ENCODE measurements around the gene PERCC1.

Gene PERCC1

DNA sequence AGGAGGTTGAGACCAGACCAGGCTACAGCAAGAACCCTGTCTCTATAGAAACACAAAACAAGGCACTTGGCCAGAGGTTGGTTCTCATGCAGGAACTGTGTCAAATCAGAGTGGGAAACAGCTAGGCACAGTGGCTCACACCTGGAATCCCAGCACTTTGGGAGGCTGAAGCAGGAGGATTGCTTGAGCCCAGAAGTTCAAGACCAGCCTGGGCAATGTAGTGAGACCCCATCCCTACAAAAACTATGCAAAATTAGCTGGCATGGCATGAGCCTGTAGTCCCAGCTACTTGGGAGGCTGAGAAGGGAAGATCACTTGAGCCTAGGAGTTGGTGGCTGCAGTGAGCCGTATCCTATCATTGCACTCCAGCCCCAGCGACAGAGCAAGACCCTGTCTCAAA is 18.0 kb upstream of the PERCC1 start:
- Histone ChIP-seq H3K18ac (ENCODE audit: low read length) (no peak overlapping the region), H4K8ac (ENCODE audit: low read depth, low read length) (no peak overlapping the region), H3K79me1 (ENCODE audit: low read length) (peaks cover 10% of the 10 kb centered on the region), H3K4me1 (ENCODE audit: control insufficient read depth in 1 of 2, insufficient read depth in 2 of 2, low read length in 2 of 2) (peaks cover 3 to 5% of the 10 kb centered on the region in 2 experiments), H2AFZ (ENCODE audit: insufficient read depth, low read length, poor library complexity) (no peak overlapping the region), H3K23ac (ENCODE audit: low read length) (no peak overlapping the region), H3K27ac (ENCODE audit: low read depth, low read length) (no peak overlapping the region), H3K9ac (ENCODE audit: low read length) (peak overlapping the region; percentile 49), H3K4me2 (ENCODE audit: low read length) (no peak overlapping the region), H2BK12ac (ENCODE audit: low read length) (no peak overlapping the region), H4K91ac (ENCODE audit: low read depth, low read length) (no peak overlapping the region), H3K36me3 (ENCODE audit: control insufficient read depth in 1 of 2, insufficient read depth in 2 of 2, low read length in 2 of 2) (peaks cover 2% of the 10 kb centered on the region in 2 experiments), H2BK120ac (ENCODE audit: insufficient read depth, low read length, poor library complexity) (no peak overlapping the region), H3K79me2 (ENCODE audit: control insufficient read depth, insufficient read depth, low read length, poor library complexity) (peaks cover 5% of the 10 kb centered on the region), H3K27me3 (ENCODE audit: insufficient read depth, low read length) (no peaks in the 10 kb centered on the region), H3K4me3 (ENCODE audit: low read depth, low read length) (no peak overlapping the region), H3K14ac (ENCODE audit: low read length) (no peak overlapping the region), H2BK5ac (ENCODE audit: low read depth, low read length, poor library complexity) (no peak overlapping the region), H3K9me3 (ENCODE audit: insufficient read depth, low read depth, low read length) (no peaks in the 10 kb centered on the region), H2AK5ac (ENCODE audit: low read length) (no peak overlapping the region), H4K12ac (ENCODE audit: low read depth, low read length) (no peak overlapping the region), H3K4ac (ENCODE audit: low read depth, low read length) (no peak overlapping the region)
- no peak for DNase-seq
- WGBS (ENCODE audit: extremely low coverage, insufficient coverage, insufficient read length), result no CpG with 5 or more reads among the region's 2 CpGs

DNA sequence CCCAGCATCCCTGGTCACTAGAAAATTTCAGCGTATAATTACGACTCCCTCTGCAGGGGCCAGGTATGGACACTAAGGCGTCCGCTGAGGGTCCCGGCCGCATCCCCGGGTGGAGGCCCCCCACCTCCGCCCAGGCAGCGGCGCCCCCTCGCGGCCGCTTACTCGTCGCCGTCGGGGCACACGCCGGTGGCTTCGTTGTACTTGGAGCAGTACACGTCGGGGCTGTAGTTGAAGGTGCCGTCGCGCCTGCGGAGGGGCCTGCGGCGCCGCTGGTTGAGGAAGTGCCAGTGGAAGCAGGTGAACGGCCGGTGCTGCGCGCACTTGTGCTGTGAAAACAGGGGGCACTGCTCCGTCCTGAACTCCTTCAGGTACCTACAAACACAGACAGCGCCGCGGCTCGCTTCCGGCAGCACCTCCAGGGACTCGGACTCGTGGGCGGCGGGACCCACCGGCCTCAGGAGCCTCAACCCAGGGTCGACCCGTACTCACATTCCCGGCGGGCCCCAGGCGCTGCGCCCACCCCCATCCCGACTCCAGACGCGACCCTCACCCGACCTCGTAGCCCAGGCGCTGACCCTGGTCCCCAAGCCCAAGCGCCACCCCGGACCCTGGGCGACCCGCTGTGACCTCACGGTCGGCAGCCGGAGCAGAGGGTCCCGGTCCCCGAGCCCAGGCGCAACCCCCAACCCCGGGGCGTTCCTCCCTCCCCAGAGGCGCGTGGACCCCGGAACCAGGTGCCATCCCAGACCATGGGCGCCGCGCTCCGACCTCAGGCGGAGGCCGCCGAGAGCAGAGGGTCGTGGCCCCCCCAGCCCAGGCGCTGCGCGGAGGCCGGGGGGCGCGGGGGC is 17.0 kb upstream of the PERCC1 start:
- no peak overlapping the region for H2BK12ac ChIP-seq (ENCODE audit: low read length)
- peak overlapping the region; percentile 12 for H4K91ac ChIP-seq (ENCODE audit: low read depth, low read length)
- peaks cover 5% of the 10 kb centered on the region in 2 experiments for H3K36me3 ChIP-seq (ENCODE audit: control insufficient read depth in 1 of 2, insufficient read depth in 2 of 2, low read length in 2 of 2)
- peaks cover 0 to 2% of the 10 kb centered on the region in 2 experiments for H3K4me1 ChIP-seq (ENCODE audit: control insufficient read depth in 1 of 2, insufficient read depth in 2 of 2, low read length in 2 of 2)
- H3K14ac ChIP-seq (ENCODE audit: low read length), result peak overlapping the region; percentile 34
- peak overlapping the region; percentile 95 for H3K4me3 ChIP-seq (ENCODE audit: low read depth, low read length)
- peak overlapping the region; percentile 27 for H2BK5ac ChIP-seq (ENCODE audit: low read depth, low read length, poor library complexity)
- no peaks in the 10 kb centered on the region for H3K27me3 ChIP-seq (ENCODE audit: insufficient read depth, low read length)
- H3K18ac ChIP-seq (ENCODE audit: low read length), result peak overlapping the region; percentile 79
- peak overlapping the region; percentile 4 for H2AK5ac ChIP-seq (ENCODE audit: low read length)
- no peak overlapping the region for H3K23ac ChIP-seq (ENCODE audit: low read length)
- peak overlapping the region; percentile 70 for H2BK120ac ChIP-seq (ENCODE audit: insufficient read depth, low read length, poor library complexity)
- peaks cover 8% of the 10 kb centered on the region for H3K79me1 ChIP-seq (ENCODE audit: low read length)
- peak overlapping the region; percentile 91 for H2AFZ ChIP-seq (ENCODE audit: insufficient read depth, low read length, poor library complexity)
- peaks cover 5% of the 10 kb centered on the region for H3K79me2 ChIP-seq (ENCODE audit: control insufficient read depth, insufficient read depth, low read length, poor library complexity)
- peak overlapping the region; percentile 82 for H4K8ac ChIP-seq (ENCODE audit: low read depth, low read length)
- H3K4me2 ChIP-seq (ENCODE audit: low read length), result peak overlapping the region; percentile 97
- H3K4ac ChIP-seq (ENCODE audit: low read depth, low read length), result peak overlapping the region; percentile 80
- peak overlapping the region; percentile 24 for H4K12ac ChIP-seq (ENCODE audit: low read depth, low read length)
- peak overlapping the region; percentile 5 for H3K9ac ChIP-seq (ENCODE audit: low read length)
- DNase-seq, result peak; percentile 19 to 51
- H3K27ac ChIP-seq (ENCODE audit: low read depth, low read length), result no peak overlapping the region
- WGBS (ENCODE audit: extremely low coverage, insufficient coverage, insufficient read length), result no CpG with 5 or more reads among the region's 85 CpGs
- H3K9me3 ChIP-seq (ENCODE audit: insufficient read depth, low read depth, low read length), result no peaks in the 10 kb centered on the region

DNA sequence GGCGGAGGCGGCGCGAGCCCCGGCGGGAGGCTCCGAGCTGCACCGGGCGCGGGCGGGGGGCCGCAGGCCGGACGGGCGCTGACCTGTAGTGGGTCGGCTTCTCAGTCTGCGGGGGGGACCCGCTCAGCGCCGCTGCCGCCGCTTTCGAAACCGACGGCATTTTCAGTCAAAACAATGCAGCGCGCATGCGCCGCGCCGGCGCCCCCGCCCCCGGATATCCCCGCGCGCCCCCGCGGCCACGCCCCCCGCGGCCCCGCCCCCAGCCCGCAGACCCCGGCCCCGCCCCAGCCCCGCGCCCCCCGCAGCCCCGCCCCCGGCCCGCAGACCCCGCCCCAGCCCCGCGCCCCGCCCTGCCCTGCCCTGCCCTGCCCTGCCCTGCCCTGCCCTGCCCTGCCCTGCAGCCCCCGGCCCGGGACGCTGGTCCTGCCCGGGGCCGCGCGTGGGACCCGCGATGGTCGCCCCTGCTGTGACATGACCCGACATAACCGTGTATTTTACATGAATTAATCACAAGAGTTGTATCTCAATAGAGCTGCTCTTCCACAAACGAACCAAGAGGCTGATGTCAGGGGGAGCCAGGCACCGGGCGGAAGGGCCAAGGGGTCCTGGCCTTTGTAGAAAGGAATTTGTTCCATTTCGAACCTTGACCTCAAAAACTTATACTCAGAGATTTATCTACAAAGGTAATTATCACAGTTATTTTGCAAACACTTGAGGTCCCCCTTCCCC is 16.2 kb upstream of the PERCC1 start, which contains the start of gene UNKL:
TSS of gene UNKL (minus strand) at position 173 of the 729 bp plus-strand sequence. CDS start at position 160, 13 bp downstream.
- Histone ChIP-seq H3K36me3 (ENCODE audit: control insufficient read depth in 1 of 2, insufficient read depth in 2 of 2, low read length in 2 of 2) (peaks cover 5% of the 10 kb centered on the region in 2 experiments), H4K12ac (ENCODE audit: low read depth, low read length) (peak within 1 kb of the TSS; percentile 85), H2AK5ac (ENCODE audit: low read length) (peak within 1 kb of the TSS; percentile 4), H3K9ac (ENCODE audit: low read length) (peak within 1 kb of the TSS; percentile 5), H3K9me3 (ENCODE audit: insufficient read depth, low read depth, low read length) (no peaks in the 10 kb centered on the region), H4K91ac (ENCODE audit: low read depth, low read length) (peak within 1 kb of the TSS; percentile 68), H2AFZ (ENCODE audit: insufficient read depth, low read length, poor library complexity) (peak within 1 kb of the TSS; percentile 91), H3K14ac (ENCODE audit: low read length) (peak within 1 kb of the TSS; percentile 69), H3K4me1 (ENCODE audit: control insufficient read depth in 1 of 2, insufficient read depth in 2 of 2, low read length in 2 of 2) (peaks cover 0 to 3% of the 10 kb centered on the region in 2 experiments), H3K23ac (ENCODE audit: low read length) (no peak within 1 kb of the TSS), H3K27me3 (ENCODE audit: insufficient read depth, low read length) (no peaks in the 10 kb centered on the region), H3K79me1 (ENCODE audit: low read length) (peaks cover 8% of the 10 kb centered on the region), H2BK12ac (ENCODE audit: low read length) (peak within 1 kb of the TSS; percentile 53), H3K4me3 (ENCODE audit: low read depth, low read length) (peak within 1 kb of the TSS; percentile 95), H3K79me2 (ENCODE audit: control insufficient read depth, insufficient read depth, low read length, poor library complexity) (peaks cover 5% of the 10 kb centered on the region), H4K8ac (ENCODE audit: low read depth, low read length) (peak within 1 kb of the TSS; percentile 84), H2BK120ac (ENCODE audit: insufficient read depth, low read length, poor library complexity) (peak within 1 kb of the TSS; percentile 70), H3K27ac (ENCODE audit: low read depth, low read length) (no peak within 1 kb of the TSS), H3K18ac (ENCODE audit: low read length) (peak within 1 kb of the TSS; percentile 79), H3K4ac (ENCODE audit: low read depth, low read length) (peak within 1 kb of the TSS; percentile 80), H2BK5ac (ENCODE audit: low read depth, low read length, poor library complexity) (peak within 1 kb of the TSS; percentile 74), H3K4me2 (ENCODE audit: low read length) (peak within 1 kb of the TSS; percentile 97)
- no CpG with 5 or more reads among the region's 72 CpGs for WGBS (ENCODE audit: extremely low coverage, insufficient coverage, insufficient read length)
- DNase-seq, result peak; percentile 60 to 79

DNA sequence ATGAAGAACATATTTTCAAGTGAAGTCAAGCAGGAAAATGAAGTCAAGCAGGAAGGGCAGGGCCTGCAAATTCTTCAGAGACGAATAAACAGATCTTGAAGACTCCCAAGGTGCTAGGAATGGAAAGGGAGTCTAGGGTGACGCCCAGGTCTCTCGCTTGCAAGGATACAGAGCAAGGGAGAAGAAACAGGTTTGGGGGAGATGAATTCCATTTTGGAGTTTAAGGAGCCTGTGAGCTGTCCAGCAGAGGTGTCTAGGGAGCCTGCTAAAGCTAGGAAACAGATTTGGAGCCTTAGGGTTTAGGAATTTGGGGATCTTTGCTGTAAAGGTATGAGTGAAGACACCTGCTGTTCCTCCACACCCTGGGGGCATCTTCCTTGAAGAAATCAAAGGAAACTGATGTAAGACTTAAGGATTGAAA is 14.3 kb upstream of the PERCC1 start:
- no CpG with 5 or more reads among the region's 3 CpGs for WGBS (ENCODE audit: extremely low coverage, insufficient coverage, insufficient read length)
- Histone ChIP-seq H3K18ac (ENCODE audit: low read length) (no peak overlapping the region), H3K79me1 (ENCODE audit: low read length) (peaks cover 16% of the 10 kb centered on the region), H4K8ac (ENCODE audit: low read depth, low read length) (no peak overlapping the region), H3K4me2 (ENCODE audit: low read length) (no peak overlapping the region), H3K36me3 (ENCODE audit: control insufficient read depth in 1 of 2, insufficient read depth in 2 of 2, low read length in 2 of 2) (peaks cover 3 to 5% of the 10 kb centered on the region in 2 experiments), H4K12ac (ENCODE audit: low read depth, low read length) (no peak overlapping the region), H2BK12ac (ENCODE audit: low read length) (no peak overlapping the region), H3K23ac (ENCODE audit: low read length) (no peak overlapping the region), H3K79me2 (ENCODE audit: control insufficient read depth, insufficient read depth, low read length, poor library complexity) (peaks cover 8% of the 10 kb centered on the region), H3K14ac (ENCODE audit: low read length) (no peak overlapping the region), H3K27ac (ENCODE audit: low read depth, low read length) (no peak overlapping the region), H2AFZ (ENCODE audit: insufficient read depth, low read length, poor library complexity) (no peak overlapping the region), H2AK5ac (ENCODE audit: low read length) (no peak overlapping the region), H3K4me3 (ENCODE audit: low read depth, low read length) (no peak overlapping the region), H3K27me3 (ENCODE audit: insufficient read depth, low read length) (no peaks in the 10 kb centered on the region), H4K91ac (ENCODE audit: low read depth, low read length) (no peak overlapping the region), H3K4me1 (ENCODE audit: control insufficient read depth in 1 of 2, insufficient read depth in 2 of 2, low read length in 2 of 2) (peaks cover 2 to 7% of the 10 kb centered on the region in 2 experiments), H2BK120ac (ENCODE audit: insufficient read depth, low read length, poor library complexity) (no peak overlapping the region), H3K9ac (ENCODE audit: low read length) (no peak overlapping the region), H2BK5ac (ENCODE audit: low read depth, low read length, poor library complexity) (no peak overlapping the region), H3K9me3 (ENCODE audit: insufficient read depth, low read depth, low read length) (no peaks in the 10 kb centered on the region), H3K4ac (ENCODE audit: low read depth, low read length) (no peak overlapping the region)
- peak; percentile 90 to 95 for DNase-seq

All from trophoblast cell (in vitro differentiated cells and primary cell).